Frontal cortex (tissue), 4 donors: Measurements from ENCODE around the gene ERBB4. TPM values are rescaled to one million over a fixed set of nuclear protein-coding genes. Genes with fewer than 3 reads are reported as not detected.
A peak's percentile ranks its signal among the peaks of the same experiment; 100 is the strongest.

Source experiments
- DNase-seq, 2 donors: peaks; one replicate each; pipeline ENCODE4 v3.0.0; 2012; ENCODE audit warnings: low spot score in 2 of 2
- FAIRE-seq: peaks from 2 replicates; lab custom pipeline; 2012; peaks lifted over from hg19 to GRCh38; lab: Jason Lieb, UNC
- total RNA-seq: library from RNA; depleted of rRNA; stranded (reverse); fragments of >200 nt; gene quantifications from one replicate; pipeline ENCODE4 v1.2.3, GENCODE V29; 2014
- donor health status: control.
- donor health status: control.
- donor health status: control.

ERBB4 gene
- total RNA-seq, 1 donor from 2014 or later = 75.0 TPM

GRCh38 chr2:212328136-212328535, 210.5 kb downstream of the ERBB4 start:
- FAIRE-seq (no peak), DNase-seq (no peak)

DNA sequence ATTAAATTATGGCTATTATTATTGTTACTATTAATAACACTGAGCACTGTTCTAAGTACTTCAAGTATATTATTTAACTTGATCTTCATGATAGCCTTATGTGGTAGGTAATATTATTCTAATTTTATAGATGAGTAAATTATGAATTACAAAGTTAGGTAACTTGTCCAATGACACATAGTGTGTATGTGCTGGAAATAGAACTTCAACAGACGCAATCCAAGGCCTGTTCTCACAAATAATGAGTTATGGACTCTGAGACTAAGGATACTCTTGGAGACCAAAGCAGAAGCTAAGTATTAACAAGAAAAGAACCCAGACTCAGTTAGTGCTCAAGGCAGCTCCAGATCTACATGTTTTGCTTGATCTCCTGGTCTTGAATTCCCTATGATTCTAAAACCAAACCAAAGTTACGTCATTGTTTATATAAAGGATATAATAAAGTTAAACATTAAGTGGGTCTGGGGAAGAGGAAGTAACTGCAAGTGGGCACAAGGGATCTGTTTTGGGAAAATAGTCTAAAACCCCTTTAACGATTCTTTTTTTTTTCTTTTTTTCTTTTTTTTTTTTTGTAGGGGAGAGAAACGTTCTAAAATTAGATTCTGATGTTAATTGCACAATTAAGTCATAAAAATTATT, 211.3 kb downstream of the ERBB4 start:
- no peak for DNase-seq
- FAIRE-seq = no peak

DNA sequence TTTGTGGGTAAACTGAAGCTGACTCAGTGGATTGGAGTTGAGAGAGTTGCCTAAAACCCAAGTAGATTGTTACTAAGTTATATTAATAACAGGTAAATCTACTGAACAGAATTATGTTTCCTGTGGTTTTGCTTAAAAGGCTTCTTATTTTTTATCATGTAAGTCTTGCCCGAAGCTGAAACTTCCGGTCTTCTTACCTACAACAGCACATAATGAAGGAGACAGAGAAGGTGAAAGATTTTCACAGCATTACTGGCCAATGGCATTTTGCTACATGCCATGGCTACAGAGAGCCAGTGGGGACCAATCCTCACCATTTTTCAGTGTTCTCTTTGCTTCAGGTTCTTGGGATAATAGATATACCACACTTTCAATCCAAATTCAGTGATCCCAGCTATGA, 220.0 kb downstream of the ERBB4 start:
- FAIRE-seq = no peak
- DNase-seq = no peak

DNA sequence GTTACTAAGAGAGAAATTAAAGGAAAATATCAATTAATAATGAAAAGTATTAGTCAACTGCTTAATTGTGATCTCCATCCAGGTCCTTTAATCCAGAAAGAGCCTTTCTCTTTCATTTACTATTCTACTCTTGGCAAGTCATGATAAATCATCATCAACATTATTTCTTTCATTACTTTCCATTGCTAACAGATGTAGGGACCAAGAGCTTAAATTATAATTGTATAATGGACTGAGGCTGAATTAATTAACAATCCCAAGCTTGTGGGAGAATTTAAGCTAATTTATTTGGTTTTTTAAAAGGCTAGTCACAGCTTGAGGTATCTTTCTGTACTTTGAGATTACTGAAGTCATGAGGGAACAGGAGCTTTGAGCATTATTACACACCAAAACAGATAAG, 223.9 kb downstream of the ERBB4 start:
- no peak for DNase-seq
- no peak for FAIRE-seq

DNA sequence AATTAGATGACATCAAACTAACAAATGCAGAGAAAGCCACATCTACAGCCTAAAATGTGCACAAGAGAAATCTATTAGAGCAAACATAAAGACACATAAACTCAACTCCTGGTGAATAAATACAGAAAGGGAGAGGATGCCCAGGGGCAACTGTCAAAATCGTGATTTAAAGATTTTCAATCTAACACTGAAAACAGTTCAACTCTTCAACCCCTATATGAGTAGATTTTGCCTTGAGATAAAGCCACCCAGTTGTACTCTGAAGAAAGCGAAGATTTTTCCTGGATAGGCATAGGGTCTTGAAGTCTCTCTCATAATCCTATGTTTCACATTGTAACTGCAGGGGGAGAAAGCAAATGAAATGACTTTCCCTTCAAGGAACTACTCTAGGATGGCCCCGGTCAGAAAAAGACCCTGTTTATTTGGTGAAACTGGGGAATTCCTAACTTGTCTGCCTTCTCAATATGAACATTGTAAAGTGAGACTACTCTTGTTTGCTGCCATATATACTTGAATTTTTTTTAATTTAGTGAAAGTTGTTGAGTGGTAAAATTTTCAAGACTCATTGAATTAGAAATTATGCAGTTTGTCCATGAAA, 226.7 kb downstream of the ERBB4 start:
- FAIRE-seq = no peak
- DNase-seq = no peak

DNA sequence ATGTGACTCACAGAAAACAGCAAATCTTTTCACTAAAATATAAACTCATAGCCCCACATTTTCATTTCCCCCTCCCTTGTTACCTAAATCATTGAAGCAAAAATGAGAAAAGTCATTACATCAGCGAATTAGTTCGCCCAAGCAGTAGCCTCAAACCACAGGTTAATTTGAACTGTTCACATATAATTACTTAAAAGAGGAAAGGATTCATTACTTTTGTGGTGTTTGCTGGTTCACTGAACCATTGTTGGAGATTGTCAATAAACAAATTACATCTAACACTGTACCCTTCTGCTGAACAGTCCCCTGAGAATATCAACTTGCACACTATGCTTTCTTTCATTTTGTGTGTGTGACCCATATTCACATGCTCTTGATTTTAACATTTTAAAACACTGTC, 238.7 kb downstream of the ERBB4 start:
- DNase-seq (no peak), FAIRE-seq (no peak)

DNA sequence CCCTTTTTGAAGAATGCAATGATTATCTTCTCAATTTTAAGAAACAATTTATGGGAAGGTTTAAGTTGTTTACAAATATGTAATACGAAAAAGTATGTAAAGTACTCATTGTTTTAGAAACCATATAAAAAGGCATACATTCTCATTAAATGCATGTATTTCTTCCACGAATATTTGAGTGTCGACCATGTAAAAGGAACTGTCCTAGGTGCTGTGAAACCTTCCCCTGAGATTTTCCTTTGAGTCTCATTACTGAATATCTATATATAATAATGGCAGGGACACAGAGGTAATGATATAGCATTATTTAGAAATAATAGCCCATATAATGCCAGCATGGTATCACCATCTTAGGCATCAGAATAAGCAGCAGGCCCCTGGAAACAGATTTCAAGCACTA, 239.3 kb downstream of the ERBB4 start:
- no peak for FAIRE-seq
- no peak for DNase-seq

DNA sequence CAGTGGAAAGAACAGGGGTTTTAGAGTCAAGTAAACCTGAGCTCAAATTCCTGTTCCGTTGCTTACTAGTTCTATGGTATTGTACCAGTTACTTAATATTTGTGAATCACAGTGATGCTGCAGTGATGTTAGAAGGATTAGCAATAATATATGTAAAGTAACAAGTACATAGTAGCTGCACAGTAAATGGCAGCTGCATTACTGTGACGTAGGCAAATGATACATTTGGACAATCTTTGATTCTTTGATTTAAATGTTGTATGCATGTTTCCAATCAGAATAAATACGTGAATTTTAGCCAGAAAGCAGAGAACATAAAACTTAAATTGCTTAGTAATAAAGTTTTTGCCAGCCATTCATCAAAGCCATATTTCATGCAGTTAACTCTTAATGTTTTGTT, 243.0 kb downstream of the ERBB4 start:
- FAIRE-seq (no peak), DNase-seq (no peak)

- FAIRE-seq = no peak
Measured at GRCh38 chr2:212294816-212295215, 243.8 kb downstream of the ERBB4 start.

DNA sequence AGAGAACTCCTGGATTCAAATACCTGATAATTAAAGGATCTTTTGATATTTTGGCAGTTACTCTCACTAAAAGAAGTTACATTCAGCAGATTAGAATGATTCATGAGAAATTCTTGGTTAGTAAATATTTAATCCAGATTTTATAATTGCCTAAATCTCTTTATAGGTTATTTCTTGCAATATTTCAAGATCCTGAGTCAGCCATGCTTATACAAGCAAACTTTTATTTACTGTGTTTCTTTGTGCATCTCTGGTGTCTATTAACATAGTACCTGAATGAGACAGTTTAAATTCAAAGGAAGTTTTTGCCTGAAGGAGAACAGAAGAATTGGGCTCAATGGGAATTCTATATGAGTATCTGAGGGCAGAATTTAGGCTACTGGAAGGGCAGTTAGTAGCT, 249.3 kb downstream of the ERBB4 start:
- DNase-seq = no peak

More at GRCh38 chr2:212294816-212295215, 243.8 kb downstream of the ERBB4 start:
- no peak for DNase-seq

DNA sequence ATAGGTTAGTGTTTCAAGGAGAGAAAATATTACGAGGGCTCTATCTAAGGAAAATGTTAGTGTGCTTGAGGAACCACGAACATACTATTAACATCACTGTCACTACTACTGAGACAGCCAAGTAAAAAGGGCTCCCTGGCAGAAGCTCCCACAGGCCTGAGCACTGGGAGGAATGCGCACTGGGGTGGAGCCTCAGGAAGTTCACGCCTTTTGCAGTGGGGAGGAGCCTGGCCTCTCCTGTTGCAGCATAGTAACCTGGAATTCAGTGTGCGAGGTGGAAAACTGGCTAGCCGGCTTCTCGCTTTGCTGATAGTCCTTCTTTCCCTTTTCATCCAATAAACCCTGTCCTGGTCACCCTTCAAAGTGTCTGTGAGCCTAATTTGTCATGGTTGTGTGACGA, 250.3 kb downstream of the ERBB4 start:
- DNase-seq = no peak
- no peak for FAIRE-seq

More for the DNA sequence above, 249.3 kb downstream of the ERBB4 start:
- FAIRE-seq = no peak

- FAIRE-seq (no peak), DNase-seq (no peak)
Measured at GRCh38 chr2:212284166-212284565, 254.4 kb downstream of the ERBB4 start.

- FAIRE-seq (no peak), DNase-seq (no peak)
Measured at GRCh38 chr2:212282671-212283261, 255.8 kb downstream of the ERBB4 start.

GRCh38 chr2:212276813-212277212, 261.8 kb downstream of the ERBB4 start:
- FAIRE-seq = no peak
- no peak for DNase-seq

GRCh38 chr2:212274215-212274614, 264.4 kb downstream of the ERBB4 start:
- FAIRE-seq = no peak
- DNase-seq = no peak

DNA sequence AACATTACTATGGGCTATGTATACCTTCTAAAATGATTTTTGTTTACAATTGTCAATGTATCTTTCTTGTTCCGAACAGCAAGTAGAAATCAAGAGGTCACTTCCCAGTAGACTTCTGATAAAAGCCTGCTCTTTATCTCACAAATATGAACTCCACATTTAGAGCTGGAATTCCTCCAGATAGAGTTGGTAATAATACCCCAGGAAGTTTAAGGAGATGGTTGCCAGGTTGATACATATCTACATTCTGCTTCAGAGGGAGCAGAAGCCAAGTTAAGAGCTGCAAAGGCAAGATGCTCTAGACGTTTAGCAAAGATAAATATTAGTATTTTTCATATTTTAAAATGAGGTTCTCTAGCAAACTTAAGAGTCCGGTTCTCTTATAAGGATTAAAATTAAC, 267.0 kb downstream of the ERBB4 start:
- FAIRE-seq (no peak), DNase-seq (no peak)

DNA sequence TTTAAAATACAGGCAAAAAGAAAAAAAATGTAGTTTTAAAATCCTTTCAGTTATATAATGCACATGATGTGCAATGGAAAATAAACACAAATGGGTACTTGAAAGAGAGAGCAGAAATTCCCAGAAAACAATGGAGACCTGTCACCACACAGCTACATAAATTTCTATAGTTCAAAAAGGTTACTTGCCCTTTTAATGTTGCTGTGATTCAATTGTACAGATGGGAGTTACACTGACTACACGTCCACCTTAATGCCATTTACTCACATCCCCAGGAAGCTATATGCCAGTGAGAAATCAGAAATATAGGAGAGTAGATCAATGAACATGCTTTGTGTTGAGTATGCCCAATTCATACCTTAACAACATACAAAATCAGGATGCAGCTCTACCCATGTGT, 269.6 kb downstream of the ERBB4 start:
- FAIRE-seq (no peak), DNase-seq (no peak)

DNA sequence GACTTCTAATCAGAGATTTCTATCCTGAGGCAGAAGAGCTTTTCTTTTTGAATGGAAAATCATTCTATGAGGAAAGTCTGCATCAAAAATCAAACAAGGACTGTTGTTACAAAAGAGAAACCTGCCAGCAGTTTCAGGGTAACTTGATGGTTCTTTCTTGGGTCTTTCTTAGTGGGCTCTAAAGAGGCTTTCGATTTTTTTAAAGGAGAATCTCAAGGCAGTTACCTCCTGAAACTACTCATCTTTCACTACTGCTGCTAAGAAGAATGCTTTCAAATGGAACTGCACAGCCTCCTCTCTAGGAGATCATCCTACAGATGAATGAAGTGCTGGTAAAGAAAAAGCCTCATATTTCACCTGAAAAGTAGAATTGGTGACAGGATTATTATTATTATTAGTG, 272.3 kb downstream of the ERBB4 start:
- FAIRE-seq (no peak), DNase-seq (no peak)

GRCh38 chr2:212265777-212266176, 272.8 kb downstream of the ERBB4 start:
- FAIRE-seq = no peak
- DNase-seq = no peak

DNA sequence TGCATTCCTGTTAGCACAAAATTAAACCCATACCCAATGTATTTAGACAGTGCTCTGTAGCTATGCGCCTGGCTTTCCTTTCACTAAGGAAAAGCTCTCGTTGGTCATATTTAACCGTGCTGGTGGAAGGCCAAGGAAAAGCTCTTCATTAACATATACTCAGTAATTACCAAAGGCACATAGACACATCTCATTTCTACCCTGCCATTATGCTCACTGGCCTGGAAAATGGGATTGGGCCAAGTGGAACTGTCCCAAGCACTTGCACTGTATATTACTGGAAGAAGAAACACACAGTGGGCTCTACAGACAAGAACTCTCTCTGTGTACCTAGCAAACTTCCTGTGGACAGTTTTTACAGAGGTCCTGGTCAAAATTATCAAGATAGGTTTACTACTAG, 274.4 kb downstream of the ERBB4 start:
- DNase-seq = no peak
- FAIRE-seq = no peak

DNA sequence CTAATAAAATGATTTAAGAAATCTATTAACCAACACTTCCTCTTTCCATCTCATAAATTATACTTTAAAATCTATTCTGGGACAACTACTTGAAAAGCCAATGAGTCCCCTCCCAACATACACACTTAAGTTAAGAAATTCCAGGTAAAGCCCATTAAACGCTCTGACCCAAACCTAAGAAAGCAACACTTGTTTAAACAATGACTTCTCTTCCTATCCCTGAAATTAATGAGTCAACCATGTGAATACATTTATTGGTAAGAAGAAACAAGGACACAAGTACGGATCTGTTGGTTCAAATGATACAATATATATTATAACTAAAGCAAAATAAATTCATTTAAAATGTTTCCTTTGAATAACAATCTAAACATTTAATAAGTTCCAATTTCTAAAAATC, 279.4 kb downstream of the ERBB4 start:
- DNase-seq (no peak), FAIRE-seq (peak; percentile 89)

- no peak for DNase-seq
- FAIRE-seq = no peak
Measured at GRCh38 chr2:212254339-212254738, 284.3 kb downstream of the ERBB4 start.
